Measurements from ENCODE around the gene CBX5. TPM values are rescaled to one million over a fixed set of nuclear protein-coding genes. Genes with fewer than 3 reads are reported as not detected.
"Not testable (repeated sequence)": the region's sequence is repeated elsewhere in the genome, so short reads cannot be mapped to it uniquely, and the experiment has no call there.

Gene CBX5
- polyA plus RNA-seq (2013, experiment 1 of 2) = 70.9 TPM
- 64.6 TPM for polyA plus RNA-seq (2013, experiment 2 of 2)

DNA sequence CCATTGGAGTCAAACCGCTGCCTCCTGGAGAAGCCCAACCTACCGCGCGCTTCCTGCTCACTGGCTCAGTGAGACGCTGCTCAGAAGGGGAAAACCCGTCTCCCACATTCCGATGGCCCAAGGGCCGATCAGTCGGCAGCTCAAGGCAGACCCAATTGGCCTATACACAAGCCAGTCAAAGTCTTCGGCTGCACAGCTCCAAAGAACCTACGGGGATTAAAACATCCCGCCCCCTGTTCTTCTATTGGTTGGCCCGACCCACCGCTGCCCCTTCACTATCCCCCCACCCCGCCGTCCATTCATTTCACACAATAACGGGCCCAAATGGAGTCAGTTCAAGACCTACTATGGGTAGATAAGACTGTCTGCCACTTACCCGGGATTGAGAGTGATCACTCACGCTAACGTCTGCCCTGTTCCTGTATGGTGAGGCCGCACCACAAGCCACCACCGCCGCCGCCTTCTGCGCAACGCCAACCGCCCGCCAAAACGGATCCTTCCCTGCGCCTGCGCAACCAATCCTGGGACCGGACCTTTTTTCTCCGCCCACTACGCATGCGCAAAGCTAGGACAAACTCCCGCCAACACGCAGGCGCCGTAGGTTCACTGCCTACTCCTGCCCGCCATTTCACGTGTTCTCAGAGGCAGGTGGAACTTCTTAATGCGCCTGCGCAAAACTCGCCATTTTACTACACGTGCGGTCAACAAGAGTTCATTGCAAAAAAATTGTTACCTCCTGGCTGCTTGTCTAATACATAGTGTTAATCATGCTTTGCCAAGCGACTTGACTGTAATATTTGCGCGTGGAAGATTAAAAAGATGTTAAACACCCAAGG lies at the start of gene CBX5:
TSS of gene CBX5 (minus strand) at position 491 of the 836 bp plus-strand sequence. CDS start 22,472 bp downstream, outside the sequence.
- Histone ChIP-seq H3K4me3 (ENCODE audit: extremely low read depth, insufficient read depth, low read length, poor library complexity, severe bottlenecking) (peak within 1 kb of the TSS; percentile 74), H3K36me3 (ENCODE audit: control insufficient read depth, insufficient read depth, low read length) (peaks cover 49% of the 10 kb centered on the region), H3K9me3 (ENCODE audit: control insufficient read depth, low read length) (no peaks in the 10 kb centered on the region), H3K4me1 (ENCODE audit: control insufficient read depth, insufficient read depth, low read length, poor library complexity, severe bottlenecking) (peaks cover 17% of the 10 kb centered on the region), H3K27ac (ENCODE audit: low read depth, low read length, severe bottlenecking) (peak within 1 kb of the TSS; percentile 96)
- WGBS, 2 experiments (ENCODE audit: insufficient coverage in 2 of 2) = 0% methylated on average over 40 to 42 of the region's 49 CpGs

DNA sequence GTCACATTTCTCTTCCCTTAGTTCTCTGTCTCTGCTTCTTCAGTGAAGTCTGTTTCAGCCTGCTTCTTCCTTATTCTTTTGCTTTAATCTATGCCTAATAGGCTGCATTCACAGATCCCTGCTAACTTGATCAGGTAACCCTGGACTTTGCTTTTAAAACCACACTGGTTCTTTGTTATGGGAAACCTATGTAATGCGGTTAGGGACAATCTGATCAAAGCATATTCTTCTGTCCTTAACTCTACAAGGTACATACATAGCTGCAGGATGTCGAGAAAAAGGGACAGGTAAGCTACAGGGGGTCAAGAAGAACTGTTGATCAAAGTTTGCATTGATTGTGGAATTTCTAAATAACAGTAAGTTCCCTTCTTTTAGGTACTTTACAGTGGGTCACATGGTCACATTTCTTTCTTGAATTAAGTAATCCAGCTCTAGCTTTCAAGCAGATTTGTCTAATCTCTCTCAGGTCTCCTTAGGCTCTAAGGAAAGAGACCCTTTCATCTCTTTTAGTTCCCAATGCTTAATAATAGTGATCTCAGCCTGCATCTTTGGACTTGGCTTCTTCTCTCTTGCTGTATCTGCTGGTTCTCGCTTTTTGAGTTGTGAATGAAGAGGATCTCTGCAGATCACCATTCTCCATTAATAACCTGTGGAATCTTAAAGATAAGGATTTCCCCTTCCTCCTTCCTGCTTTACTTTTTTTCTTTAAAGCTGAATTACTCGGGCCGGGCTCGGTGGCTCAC lies 48.8 kb upstream of the CBX5 start:
- no peak overlapping the region for H3K4me3 ChIP-seq (ENCODE audit: extremely low read depth, insufficient read depth, low read length, poor library complexity, severe bottlenecking)
- peaks cover 22% of the 10 kb centered on the region for H3K4me1 ChIP-seq (ENCODE audit: control insufficient read depth, insufficient read depth, low read length, poor library complexity, severe bottlenecking)
- 85 to 86% methylated on average over 3 to 5 of the region's 6 CpGs for WGBS, 2 experiments (ENCODE audit: insufficient coverage in 2 of 2)
- H3K9me3 ChIP-seq (ENCODE audit: control insufficient read depth, low read length) = no peaks in the 10 kb centered on the region
- H3K36me3 ChIP-seq (ENCODE audit: control insufficient read depth, insufficient read depth, low read length) = peaks cover 21% of the 10 kb centered on the region
- peak overlapping the region; percentile 23 for H3K27ac ChIP-seq (ENCODE audit: low read depth, low read length, severe bottlenecking)

DNA sequence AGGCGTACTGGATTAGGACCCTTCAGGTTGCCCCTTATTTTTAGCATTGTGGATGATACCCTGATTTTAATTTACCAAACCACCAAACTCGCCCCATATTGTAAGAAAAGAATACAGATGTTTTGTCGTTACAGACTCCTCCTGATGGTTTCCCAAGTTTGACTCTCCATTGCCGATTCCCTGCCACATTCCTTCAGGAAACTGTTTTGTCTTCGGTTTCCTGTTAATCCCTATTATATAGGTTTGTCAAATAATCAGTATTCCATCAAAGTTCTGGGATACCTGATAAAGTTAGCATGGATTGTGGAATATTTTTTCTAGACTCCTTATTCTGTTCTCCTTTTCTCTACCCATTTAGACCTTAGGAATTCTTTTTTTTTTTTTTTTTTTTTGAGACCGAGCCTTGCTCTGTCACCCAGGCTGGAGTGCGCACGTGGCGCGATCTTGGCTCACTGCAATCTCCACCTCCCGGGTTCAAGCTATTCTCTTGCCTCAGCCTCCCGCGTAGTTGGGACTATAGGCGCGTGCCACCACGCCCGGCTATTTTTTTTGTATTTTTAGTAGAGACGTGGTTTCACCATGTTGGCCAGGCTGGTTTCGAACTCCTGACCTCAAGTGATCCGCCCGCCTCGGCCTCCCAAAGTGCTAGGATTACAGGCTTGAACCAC lies 45.7 kb upstream of the CBX5 start:
- H3K9me3 ChIP-seq (ENCODE audit: control insufficient read depth, low read length) = not testable (repeated sequence)
- H3K4me3 ChIP-seq (ENCODE audit: extremely low read depth, insufficient read depth, low read length, poor library complexity, severe bottlenecking) = peak overlapping the region; percentile 71
- WGBS, 2 experiments (ENCODE audit: insufficient coverage in 2 of 2) = 61 to 72% methylated on average over 12 to 14 of the region's 22 CpGs
- H3K27ac ChIP-seq (ENCODE audit: low read depth, low read length, severe bottlenecking) = peak overlapping the region; percentile 82
- H3K4me1 ChIP-seq (ENCODE audit: control insufficient read depth, insufficient read depth, low read length, poor library complexity, severe bottlenecking) = peaks cover 20% of the 10 kb centered on the region
- H3K36me3 ChIP-seq (ENCODE audit: control insufficient read depth, insufficient read depth, low read length) = peaks cover 10% of the 10 kb centered on the region

DNA sequence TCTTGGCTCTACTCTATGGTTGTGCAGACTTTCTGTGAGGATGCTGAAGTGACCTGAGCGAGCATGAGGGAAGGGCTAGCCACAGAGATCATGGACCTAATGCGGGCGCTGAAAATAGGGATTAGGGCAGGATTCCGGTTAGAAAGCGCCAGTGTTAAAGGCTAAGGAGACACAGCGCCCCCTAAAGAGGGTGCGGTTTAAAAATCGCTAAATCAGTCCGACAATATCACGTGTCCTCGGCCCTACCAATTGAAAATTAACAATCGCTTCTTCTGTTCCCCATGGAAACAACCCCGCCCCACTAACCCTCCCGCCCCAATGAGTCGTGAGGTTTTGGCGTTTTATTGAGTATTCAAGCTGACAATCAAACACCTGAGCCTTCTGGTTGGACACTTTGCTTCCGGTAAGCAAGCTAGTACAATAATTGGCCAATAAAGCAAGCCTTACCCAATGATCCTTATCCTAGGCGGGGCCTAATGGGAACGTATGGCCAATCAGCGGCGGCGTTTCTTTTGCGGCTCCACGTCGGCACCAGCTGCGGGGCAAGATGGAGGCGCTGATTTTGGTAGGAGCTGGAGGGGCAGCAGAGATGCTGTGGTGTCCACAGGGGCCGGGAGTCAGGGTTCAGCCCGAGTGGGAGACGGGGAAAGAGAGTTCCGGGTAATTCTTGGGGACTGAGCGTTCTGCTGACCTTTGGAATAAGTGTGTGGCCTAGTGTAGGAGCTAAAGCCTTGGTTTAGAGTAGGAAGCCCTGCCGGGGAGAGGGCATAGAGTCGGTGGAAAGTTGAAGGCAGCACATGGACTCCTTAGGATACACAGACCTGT lies 44.9 kb upstream of the CBX5 start, which contains the start of gene COPZ1:
TSS of gene COPZ1 (plus strand) at position 515 of the 825 bp plus-strand sequence. CDS start at position 548, 33 bp downstream.
- H3K27ac ChIP-seq (ENCODE audit: low read depth, low read length, severe bottlenecking) = peak within 1 kb of the TSS; percentile 82
- peaks cover 6% of the 10 kb centered on the region for H3K36me3 ChIP-seq (ENCODE audit: control insufficient read depth, insufficient read depth, low read length)
- 2 to 3% methylated on average over 30 to 32 of the region's 34 CpGs for WGBS, 2 experiments (ENCODE audit: insufficient coverage in 2 of 2)
- peaks cover 14% of the 10 kb centered on the region for H3K4me1 ChIP-seq (ENCODE audit: control insufficient read depth, insufficient read depth, low read length, poor library complexity, severe bottlenecking)
- H3K4me3 ChIP-seq (ENCODE audit: extremely low read depth, insufficient read depth, low read length, poor library complexity, severe bottlenecking) = peak within 1 kb of the TSS; percentile 71
- H3K9me3 ChIP-seq (ENCODE audit: control insufficient read depth, low read length) = no peaks in the 10 kb centered on the region

DNA sequence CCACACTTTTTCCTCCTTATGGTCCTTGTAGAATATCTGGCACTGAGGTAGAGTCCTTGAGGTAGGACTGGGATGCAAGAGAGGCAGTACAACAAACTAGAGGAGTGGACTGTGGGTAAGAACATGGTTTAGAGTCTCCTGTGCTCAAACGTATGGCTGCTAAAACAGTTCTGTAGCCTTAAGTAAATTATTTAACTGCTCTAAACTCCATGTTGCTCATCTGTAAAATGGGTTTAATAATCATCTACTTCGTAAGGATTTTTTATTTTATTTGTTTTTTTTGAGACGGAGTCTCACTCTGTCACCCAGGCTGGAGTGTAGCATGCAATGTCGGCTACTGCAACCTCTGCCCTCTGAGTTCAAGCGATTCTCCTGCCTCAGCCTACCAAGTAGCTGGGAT lies 41.4 kb upstream of the CBX5 start:
- no peak overlapping the region for H3K27ac ChIP-seq (ENCODE audit: low read depth, low read length, severe bottlenecking)
- no peaks in the 10 kb centered on the region for H3K36me3 ChIP-seq (ENCODE audit: control insufficient read depth, insufficient read depth, low read length)
- 89 to 90% methylated on average over 3 to 4 of the region's 5 CpGs for WGBS, 2 experiments (ENCODE audit: insufficient coverage in 2 of 2)
- H3K9me3 ChIP-seq (ENCODE audit: control insufficient read depth, low read length) = no peaks in the 10 kb centered on the region
- no peak overlapping the region for H3K4me3 ChIP-seq (ENCODE audit: extremely low read depth, insufficient read depth, low read length, poor library complexity, severe bottlenecking)
- H3K4me1 ChIP-seq (ENCODE audit: control insufficient read depth, insufficient read depth, low read length, poor library complexity, severe bottlenecking) = no peaks in the 10 kb centered on the region

DNA sequence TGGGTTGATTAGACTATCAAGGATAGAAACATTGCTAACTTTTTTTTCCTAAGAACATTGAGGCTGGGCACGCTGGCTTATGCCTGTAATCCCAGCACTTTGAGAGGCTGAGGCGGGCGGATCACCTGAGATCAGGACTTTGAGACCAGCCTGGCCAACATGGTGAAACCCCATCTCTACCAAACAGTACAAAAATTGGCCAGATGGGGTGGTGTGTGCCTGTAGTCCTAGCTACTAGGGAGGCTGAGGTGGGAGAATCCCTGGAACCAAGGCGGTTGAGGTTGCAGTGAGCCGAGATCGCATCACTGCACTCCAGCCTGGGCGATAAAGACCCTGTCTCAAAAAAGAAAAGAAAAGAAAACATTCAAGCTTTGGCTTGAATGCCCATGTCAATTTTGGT lies 32.4 kb upstream of the CBX5 start:
- not testable (repeated sequence) for H3K4me3 ChIP-seq (ENCODE audit: extremely low read depth, insufficient read depth, low read length, poor library complexity, severe bottlenecking); H3K36me3 ChIP-seq (ENCODE audit: control insufficient read depth, insufficient read depth, low read length); H3K9me3 ChIP-seq (ENCODE audit: control insufficient read depth, low read length); H3K4me1 ChIP-seq (ENCODE audit: control insufficient read depth, insufficient read depth, low read length, poor library complexity, severe bottlenecking); H3K27ac ChIP-seq (ENCODE audit: low read depth, low read length, severe bottlenecking)
- 96 to 97% methylated on average over 5 to 6 of the region's 7 CpGs for WGBS, 2 experiments (ENCODE audit: insufficient coverage in 2 of 2)

DNA sequence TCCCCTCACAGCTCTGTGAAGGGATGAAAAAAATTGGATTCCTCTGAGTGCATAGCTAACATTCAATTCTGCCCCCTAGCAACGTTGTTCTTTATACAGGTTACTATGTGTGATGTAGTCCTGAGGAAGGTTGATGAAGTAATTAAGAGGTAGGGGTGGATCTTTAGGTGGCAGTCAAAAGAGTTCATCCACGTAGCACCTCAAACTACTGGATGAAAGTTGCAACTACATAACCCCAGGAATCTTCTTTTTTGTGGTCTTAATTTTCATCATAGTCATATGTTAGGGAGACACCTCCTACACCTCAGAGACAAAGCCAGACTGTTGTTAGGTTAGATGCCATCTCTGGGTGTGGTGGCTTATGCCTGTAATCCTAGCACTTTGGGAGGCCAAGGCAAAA lies 31.1 kb upstream of the CBX5 start:
- H3K36me3 ChIP-seq (ENCODE audit: control insufficient read depth, insufficient read depth, low read length) = no peaks in the 10 kb centered on the region
- no peaks in the 10 kb centered on the region for H3K9me3 ChIP-seq (ENCODE audit: control insufficient read depth, low read length)
- H3K4me3 ChIP-seq (ENCODE audit: extremely low read depth, insufficient read depth, low read length, poor library complexity, severe bottlenecking) = no peak overlapping the region
- no peaks in the 10 kb centered on the region for H3K4me1 ChIP-seq (ENCODE audit: control insufficient read depth, insufficient read depth, low read length, poor library complexity, severe bottlenecking)
- WGBS, 2 experiments (ENCODE audit: insufficient coverage in 2 of 2) = 67 to 100% methylated on average over 1 of the region's 2 CpGs
- no peak overlapping the region for H3K27ac ChIP-seq (ENCODE audit: low read depth, low read length, severe bottlenecking)

DNA sequence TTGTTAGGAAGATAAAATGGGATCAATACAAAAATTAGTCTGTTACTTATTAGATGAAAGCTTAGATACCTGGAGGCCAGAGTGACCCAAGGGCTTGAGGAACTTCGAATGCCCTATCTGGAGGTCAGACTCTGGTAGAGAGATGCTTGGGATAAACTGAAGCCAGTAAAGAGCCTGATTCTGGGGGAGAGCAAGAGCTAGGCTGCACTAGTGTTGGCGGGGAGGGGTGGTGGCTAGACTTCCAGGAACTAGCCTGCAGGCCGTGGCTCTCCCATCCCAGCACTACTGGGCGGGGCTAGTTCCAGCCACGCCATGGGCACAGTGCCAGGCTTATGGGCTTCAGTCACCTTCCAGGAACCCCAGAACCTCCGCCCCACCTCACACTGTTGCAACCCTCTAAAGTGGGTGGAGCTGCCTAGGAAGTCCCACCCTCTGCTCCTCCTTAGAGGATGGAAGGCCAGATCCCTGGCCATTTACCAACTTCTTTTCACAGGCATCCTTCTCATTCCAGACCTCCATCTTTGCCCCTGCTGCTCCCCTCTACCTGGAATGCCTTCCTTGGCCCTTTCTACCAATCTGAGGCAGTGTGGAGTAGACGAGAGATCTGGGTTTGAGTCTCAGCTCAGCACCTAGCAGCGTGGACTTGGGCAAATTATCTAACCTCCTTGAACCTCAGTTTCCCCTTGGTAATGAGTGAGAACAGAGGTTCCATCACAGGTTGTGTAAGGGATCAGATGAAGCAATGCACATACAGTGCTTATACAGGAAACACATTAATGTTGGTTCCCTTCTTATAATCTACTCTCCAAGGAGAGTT lies 27.2 kb upstream of the CBX5 start:
- WGBS, 2 experiments (ENCODE audit: insufficient coverage in 2 of 2) = 80 to 95% methylated on average over 5 of the region's 8 CpGs
- no peak overlapping the region for H3K27ac ChIP-seq (ENCODE audit: low read depth, low read length, severe bottlenecking)
- no peaks in the 10 kb centered on the region for H3K9me3 ChIP-seq (ENCODE audit: control insufficient read depth, low read length)
- peaks cover 8% of the 10 kb centered on the region for H3K4me1 ChIP-seq (ENCODE audit: control insufficient read depth, insufficient read depth, low read length, poor library complexity, severe bottlenecking)
- no peak overlapping the region for H3K4me3 ChIP-seq (ENCODE audit: extremely low read depth, insufficient read depth, low read length, poor library complexity, severe bottlenecking)
- no peaks in the 10 kb centered on the region for H3K36me3 ChIP-seq (ENCODE audit: control insufficient read depth, insufficient read depth, low read length)

DNA sequence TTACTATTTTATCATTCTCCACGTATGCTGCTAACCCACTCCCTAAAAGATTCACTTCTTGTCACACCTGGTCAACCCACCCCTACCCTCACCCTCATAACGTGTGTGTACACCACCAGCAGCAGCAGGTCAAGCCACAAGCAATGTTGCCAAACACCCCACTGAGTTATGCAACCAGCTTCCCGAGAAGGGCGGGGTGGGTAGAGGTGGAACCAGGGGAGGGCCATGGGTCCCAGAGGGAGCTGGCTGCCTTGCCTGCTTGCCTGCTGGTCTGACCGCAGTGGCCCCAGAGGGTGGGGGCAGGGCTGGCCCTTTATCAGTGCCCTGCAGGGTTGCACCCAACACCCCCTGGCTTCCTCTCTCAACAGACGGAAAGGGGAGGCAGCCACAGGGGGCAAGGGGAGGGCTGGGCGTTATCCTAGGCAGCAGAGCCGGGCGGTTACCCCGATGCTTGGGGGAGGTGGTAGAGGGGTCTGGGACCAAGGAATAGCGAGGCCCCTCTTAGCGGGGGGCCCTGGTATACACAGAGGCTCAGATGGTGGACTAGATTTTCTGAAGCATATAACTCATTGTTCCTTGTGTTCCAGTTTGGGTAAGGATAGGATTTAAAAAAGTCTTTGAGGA lies 24.4 kb upstream of the CBX5 start:
- WGBS, 2 experiments (ENCODE audit: insufficient coverage in 2 of 2) = 36 to 45% methylated on average over 4 to 10 of the region's 12 CpGs
- Histone ChIP-seq H3K36me3 (ENCODE audit: control insufficient read depth, insufficient read depth, low read length) (no peaks in the 10 kb centered on the region), H3K4me3 (ENCODE audit: extremely low read depth, insufficient read depth, low read length, poor library complexity, severe bottlenecking) (no peak overlapping the region), H3K27ac (ENCODE audit: low read depth, low read length, severe bottlenecking) (no peak overlapping the region), H3K9me3 (ENCODE audit: control insufficient read depth, low read length) (no peaks in the 10 kb centered on the region), H3K4me1 (ENCODE audit: control insufficient read depth, insufficient read depth, low read length, poor library complexity, severe bottlenecking) (peaks cover 24% of the 10 kb centered on the region)

All from mesodermal cell (in vitro differentiated cells).